SK-N-MC (cell line): ENCODE results near the gene RBP2.

Experiments
- EZH2 ChIP-seq: fragments of 200-600 bp; sonication (generic); IDR thresholded peaks from one replicate; pipeline ENCODE4 v1.6.1; 2017; ENCODE audit warnings: antibody characterized with exemption
- POLR2AphosphoS5 ChIP-seq: IDR thresholded peaks from 2 replicates; pipeline ENCODE4 v1.6.1; 2012; ENCODE audit warnings: mild to moderate bottlenecking, low read depth, low read length, borderline replicate concordance

GRCh38 chr3:139499536-139499935 is 23.2 kb upstream of the RBP2 start:
- TF ChIP-seq POLR2AphosphoS5 (no peak), EZH2 (no peak)
